GM06990 (cell line): ENCODE data around the gene TFAM.
"Not testable (repeated sequence)": the region's sequence is repeated elsewhere in the genome, so short reads cannot be mapped to it uniquely, and the experiment has no call there.

Experiments used
- DNase-seq: peaks from one replicate; pipeline ENCODE4 v3.0.0-alpha.2; 2011; ENCODE audit not compliant: insufficient read length; ENCODE audit errors: extremely low read depth
- H3K27me3 ChIP-seq: replicated peaks from 2 replicates; pipeline ENCODE4 v1.6.0; 2011; ENCODE audit warnings: low read length; ENCODE audit not compliant: control insufficient read depth, insufficient read depth
- H3K36me3 ChIP-seq: 2 replicates; pipeline ENCODE4 v1.5.1; 2011; ENCODE audit warnings: low read length; ENCODE audit not compliant: control insufficient read depth, insufficient read depth
- H3K4me3 ChIP-seq: replicated peaks from 2 replicates; pipeline ENCODE4 v1.5.1; 2011; ENCODE audit warnings: low read depth, mild to moderate bottlenecking, control low read depth, low read length
- CTCF ChIP-seq: IDR thresholded peaks from 2 replicates; pipeline ENCODE4 v1.5.1; 2011; ENCODE audit warnings: low read length, control low read depth, mild to moderate bottlenecking, inconsistent platforms; ENCODE audit not compliant: insufficient read depth, poor library complexity, severe bottlenecking

The TFAM gene

GRCh38 chr10:58409956-58410610 is 24.9 kb downstream of the TFAM start:
- no peaks in the 10 kb centered on the region for H3K36me3 ChIP-seq
- H3K27me3 ChIP-seq = no peaks in the 10 kb centered on the region; the same call in 1 of the 2 replicates
- TF ChIP-seq CTCF = no peak
- no peak overlapping the region for H3K4me3 ChIP-seq
- no peak for DNase-seq

GRCh38 chr10:58412502-58412961 is 27.3 kb downstream of the TFAM start:
- TF ChIP-seq CTCF = no peak
- Histone ChIP-seq H3K4me3 (no peak overlapping the region), H3K27me3 (no peaks in the 10 kb centered on the region; the same call in 1 of the 2 replicates), H3K36me3 (no peaks in the 10 kb centered on the region)
- DNase-seq = no peak

- no peak for TF ChIP-seq CTCF
- no peak overlapping the region for H3K4me3 ChIP-seq
- H3K27me3 ChIP-seq = no peaks in the 10 kb centered on the region; the same call in 1 of the 2 replicates
- no peaks in the 10 kb centered on the region for H3K36me3 ChIP-seq
- DNase-seq = no peak
Measured at GRCh38 chr10:58414270-58415041, 29.2 kb downstream of the TFAM start.

- H3K36me3 ChIP-seq = no peaks in the 10 kb centered on the region
- no peak overlapping the region for H3K4me3 ChIP-seq
- TF ChIP-seq CTCF = no peak
- H3K27me3 ChIP-seq = no peaks in the 10 kb centered on the region; the same call in 1 of the 2 replicates
- no peak for DNase-seq
Measured at GRCh38 chr10:58415757-58416156, 30.5 kb downstream of the TFAM start.

GRCh38 chr10:58417902-58418301 is 32.7 kb downstream of the TFAM start:
- not testable (repeated sequence) for DNase-seq, H3K27me3 ChIP-seq, H3K4me3 ChIP-seq, H3K36me3 ChIP-seq

GRCh38 chr10:58424176-58424575 is 39.0 kb downstream of the TFAM start:
- Histone ChIP-seq H3K4me3 (no peak overlapping the region), H3K36me3 (no peaks in the 10 kb centered on the region), H3K27me3 (no peaks in the 10 kb centered on the region)
- no peak for DNase-seq
- TF ChIP-seq CTCF = no peak

GRCh38 chr10:58428436-58428835 is 43.2 kb downstream of the TFAM start:
- not testable (repeated sequence) for H3K4me3 ChIP-seq, DNase-seq, H3K36me3 ChIP-seq, H3K27me3 ChIP-seq
